Epithelial cell of proximal tubule (primary cell): Measurements from ENCODE around the gene CATSPERZ. TPM values are rescaled to one million over a fixed set of nuclear protein-coding genes. Genes with fewer than 3 reads are reported as not detected.

Experiments used
- DNase-seq: peaks from one replicate; pipeline ENCODE4 v3.0.0-alpha.2; 2011; ENCODE audit warnings: low read depth
- H3K4me3 ChIP-seq: 2 replicates; pipeline ENCODE4 v1.5.1; 2011; ENCODE audit warnings: low read depth, mild to moderate bottlenecking, low read length
- total RNA-seq: library from RNA; depleted of rRNA; stranded (reverse); fragments of >200 nt; gene quantifications from 2 replicates; pipeline ENCODE4 v1.2.3, GENCODE V29; 2015
- TF ChIP-seq, protein P1 (sequence below): conservative IDR thresholded peaks from 2 replicates; pipeline ENCODE4 v1.5.1; 2012; ENCODE audit warnings: low read depth, mild to moderate bottlenecking, low read length

The CATSPERZ gene
- total RNA-seq, 1 donor from 2014 or later, result not detected

DNA sequence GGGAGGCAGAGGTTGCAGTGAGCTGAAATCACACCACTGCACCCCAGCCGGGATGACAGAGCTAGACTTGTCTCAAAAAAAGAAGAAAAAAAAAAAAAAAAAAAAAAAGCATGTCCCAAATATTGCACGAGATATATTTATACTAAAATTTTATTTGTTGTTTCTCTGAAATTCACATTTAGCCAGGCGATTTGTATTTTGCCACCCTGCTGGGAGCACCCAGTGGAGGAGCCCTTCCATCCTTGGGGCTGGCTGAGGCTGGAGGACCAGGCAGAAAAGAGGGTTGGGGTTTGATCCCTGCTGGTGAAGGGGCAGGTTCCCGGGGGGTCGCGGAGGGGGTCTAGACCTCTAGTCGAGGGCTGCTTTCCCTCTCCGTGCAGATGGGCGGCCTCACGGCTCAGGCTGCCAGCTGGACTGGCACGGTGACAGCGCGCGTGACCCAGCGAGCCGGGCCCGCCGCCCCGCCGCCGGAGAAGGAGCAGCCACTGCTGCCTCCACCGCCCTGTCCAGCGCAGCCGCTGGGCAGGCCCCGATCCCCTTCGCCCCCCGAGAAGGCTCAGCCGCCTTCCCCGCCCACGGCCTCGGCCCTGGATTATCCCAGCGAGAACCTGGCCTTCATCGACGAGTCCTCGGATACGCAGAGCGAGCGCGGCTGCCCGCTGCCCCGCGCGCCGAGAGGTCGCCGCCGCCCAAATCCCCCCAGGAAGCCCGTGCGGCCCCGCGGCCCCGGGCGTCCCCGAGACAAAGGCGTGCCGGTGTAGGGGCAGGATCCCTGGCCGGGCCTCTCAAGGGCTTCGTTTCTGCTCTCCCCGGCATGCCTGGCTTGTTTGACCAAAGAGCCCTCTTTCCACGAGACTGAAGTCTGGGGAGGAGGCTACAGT is 952 bp upstream of the CATSPERZ start:
- DNase-seq, result no peak
- H3K4me3 ChIP-seq, result peak overlapping the region; percentile 38
- TF ChIP-seq, protein P1, sequence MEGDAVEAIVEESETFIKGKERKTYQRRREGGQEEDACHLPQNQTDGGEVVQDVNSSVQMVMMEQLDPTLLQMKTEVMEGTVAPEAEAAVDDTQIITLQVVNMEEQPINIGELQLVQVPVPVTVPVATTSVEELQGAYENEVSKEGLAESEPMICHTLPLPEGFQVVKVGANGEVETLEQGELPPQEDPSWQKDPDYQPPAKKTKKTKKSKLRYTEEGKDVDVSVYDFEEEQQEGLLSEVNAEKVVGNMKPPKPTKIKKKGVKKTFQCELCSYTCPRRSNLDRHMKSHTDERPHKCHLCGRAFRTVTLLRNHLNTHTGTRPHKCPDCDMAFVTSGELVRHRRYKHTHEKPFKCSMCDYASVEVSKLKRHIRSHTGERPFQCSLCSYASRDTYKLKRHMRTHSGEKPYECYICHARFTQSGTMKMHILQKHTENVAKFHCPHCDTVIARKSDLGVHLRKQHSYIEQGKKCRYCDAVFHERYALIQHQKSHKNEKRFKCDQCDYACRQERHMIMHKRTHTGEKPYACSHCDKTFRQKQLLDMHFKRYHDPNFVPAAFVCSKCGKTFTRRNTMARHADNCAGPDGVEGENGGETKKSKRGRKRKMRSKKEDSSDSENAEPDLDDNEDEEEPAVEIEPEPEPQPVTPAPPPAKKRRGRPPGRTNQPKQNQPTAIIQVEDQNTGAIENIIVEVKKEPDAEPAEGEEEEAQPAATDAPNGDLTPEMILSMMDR, result no peak

DNA sequence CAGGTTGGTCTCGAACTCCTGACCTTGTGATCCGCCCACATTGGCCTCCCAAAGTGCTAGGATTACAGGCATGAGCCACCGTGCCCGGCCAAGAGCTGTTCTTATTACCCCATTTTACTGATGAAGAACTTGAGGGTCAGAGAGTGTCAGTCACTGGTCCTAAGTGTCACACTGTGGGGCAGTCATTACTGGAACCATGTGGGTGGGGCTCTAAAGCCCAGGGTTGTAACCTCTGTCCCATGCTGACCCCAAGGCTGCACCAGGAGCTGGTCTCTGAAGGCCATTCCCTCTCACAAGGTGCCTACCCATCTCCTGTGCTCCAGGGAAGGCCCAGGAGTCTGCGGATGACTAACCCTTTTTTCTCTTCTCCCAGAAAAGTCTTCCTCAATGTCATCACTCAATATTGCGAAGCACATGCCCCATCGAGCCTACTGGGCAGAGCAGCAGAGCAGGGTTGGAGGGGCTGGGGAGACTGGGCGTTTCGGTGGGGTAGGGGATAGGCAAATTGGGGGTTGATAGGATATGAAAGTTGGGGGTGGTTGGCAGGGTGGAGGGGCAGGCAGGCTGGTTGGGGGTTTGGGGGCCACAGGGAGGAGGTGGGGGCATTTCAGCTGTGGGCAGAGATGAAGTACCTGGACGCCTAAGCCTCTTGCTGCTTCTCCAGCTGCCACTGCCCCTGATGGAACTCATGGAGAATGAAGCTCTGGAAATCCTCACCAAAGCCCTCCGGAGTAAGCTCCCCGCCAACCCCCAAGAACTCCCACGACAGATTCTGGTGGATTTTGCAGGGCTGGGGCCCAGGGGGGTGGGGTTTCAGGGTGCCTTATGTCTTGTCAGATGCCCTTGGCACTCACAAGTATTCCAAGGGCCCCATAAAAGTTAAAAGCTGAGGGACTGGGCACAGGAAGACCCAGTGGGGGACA is 3.2 kb downstream of the CATSPERZ start:
- H3K4me3 ChIP-seq, result no peak overlapping the region
- no peak for DNase-seq
- TF ChIP-seq, protein P1, result no peak

- TF ChIP-seq, protein P1, result no peak
- H3K4me3 ChIP-seq, result peak overlapping the region; percentile 68
- DNase-seq, result no peak
Measured at GRCh38 chr11:64304032-64304315, 3.8 kb downstream of the CATSPERZ start.

- no peak for DNase-seq
- TF ChIP-seq, protein P1, result peak; percentile 92
- H3K4me3 ChIP-seq, result peak overlapping the region; percentile 68
Measured at GRCh38 chr11:64304316-64305072, 4.3 kb downstream of the CATSPERZ start.

DNA sequence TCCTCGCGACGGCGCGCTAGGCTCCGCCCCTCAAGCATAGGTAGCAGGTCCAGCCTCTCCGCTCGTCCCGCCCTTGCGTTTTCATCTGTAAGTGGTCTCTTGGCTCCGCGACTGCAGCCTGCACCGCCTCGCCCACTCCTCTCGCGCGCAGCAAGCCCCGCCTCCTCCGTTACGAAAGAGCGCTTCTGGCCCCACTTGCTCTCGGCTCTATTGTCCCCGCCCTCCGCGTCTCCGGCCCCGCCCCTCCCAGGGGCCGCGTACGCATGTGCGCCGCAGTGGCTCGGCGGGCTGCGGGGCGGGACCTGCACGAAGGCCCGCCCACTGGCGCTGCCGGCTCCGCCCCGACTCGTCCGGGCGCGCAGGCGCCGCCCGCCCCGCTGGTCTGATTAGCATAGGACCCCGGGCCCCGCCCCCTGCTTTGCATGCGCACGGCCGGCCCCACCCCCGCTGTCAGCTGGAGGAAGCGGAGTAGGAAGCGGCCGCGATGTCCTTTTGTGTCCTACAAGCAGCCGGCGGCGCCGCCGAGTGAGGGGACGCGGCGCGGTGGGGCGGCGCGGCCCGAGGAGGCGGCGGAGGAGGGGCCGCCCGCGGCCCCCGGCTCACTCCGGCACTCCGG is 5.0 kb downstream of the CATSPERZ start, which contains the start of gene ESRRA:
ESRRA (plus strand) TSS at position 450 of the 616 bp plus-strand sequence. CDS start 1,656 bp downstream, outside the sequence.
- TF ChIP-seq, protein P1, result no peak
- peak within 1 kb of the TSS; percentile 82 for H3K4me3 ChIP-seq
- DNase-seq, result peak; percentile 71

DNA sequence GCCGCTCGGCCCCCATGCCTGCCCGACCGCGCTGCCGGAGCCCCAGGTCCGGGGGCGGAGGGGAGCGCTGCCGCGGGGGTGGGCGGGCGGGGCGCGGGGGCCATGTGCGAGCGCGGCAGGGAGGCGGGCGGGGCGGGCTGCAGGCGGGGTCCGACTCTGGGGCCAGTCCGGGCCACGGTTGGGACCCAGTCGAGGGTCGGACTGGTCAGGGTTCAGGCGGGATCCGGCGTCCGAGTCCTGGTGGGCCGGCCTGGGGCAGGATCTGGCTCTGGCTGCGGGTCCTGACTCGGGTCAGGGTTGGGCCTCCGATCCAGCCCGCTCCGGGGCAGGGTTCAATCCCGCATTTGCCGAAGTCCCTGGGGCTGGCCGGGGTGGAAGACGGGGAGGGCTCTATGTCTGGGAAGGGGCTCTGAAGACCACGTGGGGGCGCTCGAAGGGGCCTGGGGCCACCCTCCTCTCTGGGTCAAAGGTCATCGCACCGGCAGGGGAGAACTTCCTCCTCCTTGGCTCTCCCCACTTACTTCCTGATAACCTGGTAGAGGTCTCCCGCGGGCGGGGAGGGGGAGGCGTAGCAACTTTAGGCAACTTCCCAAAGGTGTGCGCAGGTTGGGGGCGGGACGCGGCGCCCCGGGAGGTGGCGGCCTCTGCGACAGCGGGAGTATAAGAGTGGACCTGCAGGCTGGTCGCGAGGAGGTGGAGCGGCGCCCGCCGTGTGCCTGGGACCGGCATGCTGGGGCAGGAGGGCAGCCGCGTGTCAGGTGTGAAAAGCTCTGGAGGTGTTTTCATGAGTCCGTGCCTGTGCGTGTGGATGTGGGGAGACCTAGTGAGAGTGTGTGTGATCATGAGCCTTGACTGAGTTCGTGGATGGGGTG is 5.8 kb downstream of the CATSPERZ start:
- TF ChIP-seq, protein P1, result peak; percentile 37
- peak overlapping the region; percentile 82 for H3K4me3 ChIP-seq
- no peak for DNase-seq
